D721Med (cell line): Measurements from ENCODE around the gene RAF1.
"Not testable (repeated sequence)": the region's sequence is repeated elsewhere in the genome, so short reads cannot be mapped to it uniquely, and the experiment has no call there.

ENCODE experiments used
- DNase-seq: peaks from one replicate; pipeline ENCODE4 v3.0.0; 2011; ENCODE audit warnings: low spot score; ENCODE audit not compliant: insufficient read length
- FAIRE-seq: peaks from 2 replicates; lab custom pipeline; 2011; peaks lifted over from hg19 to GRCh38; lab: Jason Lieb, UNC
- TF ChIP-seq, protein P1 (sequence below): IDR thresholded peaks from 2 replicates; pipeline ENCODE4 v1.5.1; 2012; ENCODE audit warnings: mild to moderate bottlenecking, control low read depth; ENCODE audit not compliant: insufficient read depth; ENCODE audit errors: missing control alignments

RAF1 gene

DNA sequence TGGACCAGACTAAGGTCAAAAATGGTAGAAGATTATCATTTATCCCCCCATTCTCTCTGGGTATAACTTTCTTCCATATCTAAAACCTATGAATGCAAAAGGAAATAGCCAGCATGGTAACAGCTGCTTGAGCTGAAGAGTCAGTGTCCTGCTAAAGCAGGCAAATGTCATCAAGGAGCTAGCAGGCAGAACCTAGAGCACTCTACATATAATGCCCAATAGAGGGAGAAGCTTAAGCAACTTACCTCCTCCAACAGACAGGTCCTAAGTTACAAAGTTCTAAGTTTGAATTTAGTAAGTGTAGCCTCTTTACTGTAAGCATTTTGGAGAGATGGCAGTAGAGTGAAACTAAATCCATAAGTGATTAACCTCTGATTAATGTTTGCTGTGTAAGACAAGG lies 7.7 kb downstream of the RAF1 start:
- no peak for FAIRE-seq
- DNase-seq: no peak

GRCh38 chr3:12655701-12656100 lies 8.2 kb downstream of the RAF1 start:
- TF ChIP-seq, protein P1, sequence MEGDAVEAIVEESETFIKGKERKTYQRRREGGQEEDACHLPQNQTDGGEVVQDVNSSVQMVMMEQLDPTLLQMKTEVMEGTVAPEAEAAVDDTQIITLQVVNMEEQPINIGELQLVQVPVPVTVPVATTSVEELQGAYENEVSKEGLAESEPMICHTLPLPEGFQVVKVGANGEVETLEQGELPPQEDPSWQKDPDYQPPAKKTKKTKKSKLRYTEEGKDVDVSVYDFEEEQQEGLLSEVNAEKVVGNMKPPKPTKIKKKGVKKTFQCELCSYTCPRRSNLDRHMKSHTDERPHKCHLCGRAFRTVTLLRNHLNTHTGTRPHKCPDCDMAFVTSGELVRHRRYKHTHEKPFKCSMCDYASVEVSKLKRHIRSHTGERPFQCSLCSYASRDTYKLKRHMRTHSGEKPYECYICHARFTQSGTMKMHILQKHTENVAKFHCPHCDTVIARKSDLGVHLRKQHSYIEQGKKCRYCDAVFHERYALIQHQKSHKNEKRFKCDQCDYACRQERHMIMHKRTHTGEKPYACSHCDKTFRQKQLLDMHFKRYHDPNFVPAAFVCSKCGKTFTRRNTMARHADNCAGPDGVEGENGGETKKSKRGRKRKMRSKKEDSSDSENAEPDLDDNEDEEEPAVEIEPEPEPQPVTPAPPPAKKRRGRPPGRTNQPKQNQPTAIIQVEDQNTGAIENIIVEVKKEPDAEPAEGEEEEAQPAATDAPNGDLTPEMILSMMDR: no peak
- FAIRE-seq (no peak), DNase-seq (no peak)

More for the DNA sequence above, 7.7 kb downstream of the RAF1 start:
- TF ChIP-seq, protein P1: no peak

GRCh38 chr3:12653747-12654146 lies 10.2 kb downstream of the RAF1 start:
- no peak for FAIRE-seq
- no peak for DNase-seq
- TF ChIP-seq, protein P1: no peak

DNA sequence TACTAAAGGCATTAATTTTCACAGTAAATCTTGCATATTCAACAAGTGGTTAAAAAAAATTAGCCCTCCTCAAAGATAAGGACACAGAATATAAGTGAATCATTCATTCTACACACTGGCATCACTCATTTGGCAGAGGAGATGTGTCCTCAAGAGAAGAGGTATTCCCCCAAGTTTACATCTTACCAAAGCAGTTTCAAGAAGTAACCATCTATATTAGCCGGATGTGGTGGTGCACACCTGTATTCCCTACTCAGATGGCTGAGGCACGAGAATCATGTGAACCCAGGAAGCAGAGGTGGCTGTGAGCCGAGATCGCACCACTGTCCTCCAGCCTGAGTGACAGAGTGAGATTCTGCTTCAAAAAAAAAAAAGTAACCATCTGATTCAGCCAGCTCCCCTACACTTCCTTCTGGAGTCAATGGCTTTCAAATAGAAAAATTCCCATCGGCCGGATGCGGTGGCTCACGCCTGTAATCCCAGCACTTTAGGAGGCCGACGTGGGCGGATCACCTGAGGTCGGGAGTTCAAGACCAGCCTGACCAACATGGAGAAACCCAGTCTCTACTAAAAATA lies 15.4 kb downstream of the RAF1 start:
- TF ChIP-seq, protein P1: no peak
- FAIRE-seq: no peak
- no peak for DNase-seq

DNA sequence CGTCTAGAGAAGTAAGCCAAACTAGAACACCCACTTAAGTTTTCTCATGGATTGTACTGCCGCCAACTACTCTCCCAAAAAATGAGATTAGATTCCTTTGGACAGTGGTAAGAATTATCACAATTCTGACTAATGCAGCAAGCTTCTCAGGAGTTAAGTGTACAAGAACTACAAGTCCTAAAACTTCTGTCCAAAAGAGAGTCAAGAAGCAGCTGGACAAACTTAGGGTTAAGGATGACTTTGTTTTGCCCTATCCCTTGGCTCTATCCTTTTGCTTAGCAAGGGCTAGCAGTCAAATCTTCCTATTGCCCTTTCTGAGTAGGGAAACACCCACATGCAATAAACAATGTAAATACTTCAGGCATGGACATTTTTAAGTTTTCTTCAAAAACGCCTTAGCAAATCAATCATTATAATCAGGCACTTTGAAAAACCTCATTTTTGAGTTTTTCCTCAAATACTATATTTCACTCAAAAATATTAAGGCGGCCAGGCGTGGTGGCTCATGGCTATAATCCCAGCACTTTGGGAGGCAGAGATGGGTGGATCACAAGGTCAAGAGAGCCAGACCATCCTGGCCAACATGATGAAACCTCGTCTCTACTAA lies 19.5 kb downstream of the RAF1 start:
- DNase-seq (no peak), FAIRE-seq (no peak)
- TF ChIP-seq, protein P1: no peak

DNA sequence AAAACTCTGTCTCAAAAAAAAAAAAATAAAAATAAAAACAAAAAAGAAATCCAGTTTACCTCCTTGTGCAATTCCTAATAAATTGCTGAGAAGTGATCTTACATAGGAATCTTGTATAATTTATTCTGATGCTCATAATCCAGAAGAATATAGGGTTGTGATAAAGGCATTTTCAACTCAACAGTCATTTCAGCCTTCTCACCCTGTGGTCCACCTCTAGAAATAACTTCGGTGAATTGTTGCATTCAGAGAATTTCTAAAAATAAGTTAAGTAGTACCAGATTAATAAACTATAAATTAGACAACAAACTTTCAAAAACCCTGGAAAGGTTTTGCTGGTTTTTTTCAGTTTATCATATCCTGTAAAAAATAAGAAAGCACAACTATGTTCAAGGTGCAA lies 20.2 kb downstream of the RAF1 start:
- TF ChIP-seq, protein P1: no peak
- no peak for DNase-seq
- no peak for FAIRE-seq

GRCh38 chr3:12643010-12643380 lies 20.9 kb downstream of the RAF1 start:
- peak; percentile 64 for FAIRE-seq
- TF ChIP-seq, protein P1: no peak
- no peak for DNase-seq

- not testable (repeated sequence) for DNase-seq, FAIRE-seq
Measured at GRCh38 chr3:12640853-12641252, 23.1 kb downstream of the RAF1 start.
